GM21529 (cell line): ENCODE data around the gene TMEM150A.
"Not testable (repeated sequence)": the region's sequence is repeated elsewhere in the genome, so short reads cannot be mapped to it uniquely, and the experiment has no call there.

Source experiments
- ATAC-seq: cut with Tn5 transposase; IDR thresholded peaks from one replicate; pipeline ENCODE4 v1.9.1; 2021; ENCODE audit not compliant: unreplicated experiment

The TMEM150A gene

DNA sequence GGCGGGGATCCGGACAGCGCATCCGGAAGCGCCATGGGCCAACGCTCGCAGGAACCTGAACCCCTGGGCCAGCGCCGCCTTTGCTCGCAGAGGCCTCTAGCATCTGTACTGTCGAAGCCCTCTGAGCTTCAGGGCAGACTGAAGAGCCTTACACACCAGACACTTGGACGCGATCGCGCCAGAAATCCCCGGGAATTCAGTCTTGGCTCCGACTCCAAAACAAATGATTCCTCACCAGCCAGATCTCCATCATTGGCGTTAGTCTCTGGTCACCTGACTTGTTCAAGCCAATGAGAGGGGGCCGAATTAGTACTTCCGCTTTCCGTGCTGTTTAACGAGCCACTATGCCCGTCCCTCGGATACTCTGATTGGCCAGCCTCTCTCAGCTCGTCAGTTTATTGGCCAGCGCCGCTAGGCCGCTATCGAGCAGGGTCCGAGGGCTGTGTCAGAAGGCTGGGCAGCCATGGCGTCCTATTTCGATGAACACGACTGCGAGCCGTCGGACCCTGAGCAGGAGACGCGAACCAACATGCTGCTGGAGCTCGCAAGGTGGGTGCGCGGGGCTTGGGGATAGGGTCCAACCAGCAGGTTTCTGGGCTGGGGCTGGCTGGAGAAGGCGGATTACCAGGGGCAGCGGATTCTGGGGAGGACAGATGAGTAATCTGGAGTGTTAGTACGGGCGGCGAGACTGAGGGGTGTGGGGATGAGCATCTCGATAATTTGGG is 7.0 kb downstream of the TMEM150A start, which contains the start of gene RNF181:
Gene RNF181 (plus strand): TSS at position 445 of the 725 bp plus-strand sequence. CDS start 19 bp downstream, at position 464.
- peak; percentile 98 for ATAC-seq

DNA sequence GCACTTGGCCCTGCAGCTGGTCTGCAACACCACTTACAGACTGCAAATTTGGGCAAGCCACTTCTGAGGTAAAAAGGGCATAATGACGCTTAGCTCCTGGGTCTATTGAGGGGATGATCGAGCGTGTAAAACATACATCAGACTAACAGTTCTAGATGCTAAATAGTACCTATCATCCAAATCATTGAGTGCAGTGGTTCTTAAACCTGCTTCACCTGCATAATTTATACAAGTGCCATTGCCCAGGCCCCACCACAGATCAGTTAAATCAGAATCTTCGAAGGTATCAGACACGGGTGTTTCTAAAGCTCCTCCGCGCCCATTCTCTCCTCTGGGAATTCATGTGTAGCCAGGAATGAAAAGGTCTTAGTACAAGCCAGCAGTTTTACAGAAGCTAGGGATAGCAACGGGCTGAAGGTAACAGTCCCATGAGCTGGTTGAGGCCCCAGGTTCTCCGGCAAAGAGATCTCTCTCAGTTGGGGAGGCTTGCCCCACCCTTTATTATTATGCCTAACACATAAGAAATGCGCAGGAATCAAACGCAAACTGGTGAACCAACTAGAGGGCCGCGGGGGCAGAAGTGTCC is 7.7 kb downstream of the TMEM150A start:
- no peak for ATAC-seq

- no peak for ATAC-seq
These were observed 9.5 kb downstream of the TMEM150A start for GRCh38 chr2:85593023-85593422.

GRCh38 chr2:85592299-85592698 is 10.2 kb downstream of the TMEM150A start:
- not testable (repeated sequence) for ATAC-seq

GRCh38 chr2:85591563-85591962 is 10.9 kb downstream of the TMEM150A start:
- no peak for ATAC-seq

- no peak for ATAC-seq
These were observed 11.5 kb downstream of the TMEM150A start for GRCh38 chr2:85590950-85591349.

DNA sequence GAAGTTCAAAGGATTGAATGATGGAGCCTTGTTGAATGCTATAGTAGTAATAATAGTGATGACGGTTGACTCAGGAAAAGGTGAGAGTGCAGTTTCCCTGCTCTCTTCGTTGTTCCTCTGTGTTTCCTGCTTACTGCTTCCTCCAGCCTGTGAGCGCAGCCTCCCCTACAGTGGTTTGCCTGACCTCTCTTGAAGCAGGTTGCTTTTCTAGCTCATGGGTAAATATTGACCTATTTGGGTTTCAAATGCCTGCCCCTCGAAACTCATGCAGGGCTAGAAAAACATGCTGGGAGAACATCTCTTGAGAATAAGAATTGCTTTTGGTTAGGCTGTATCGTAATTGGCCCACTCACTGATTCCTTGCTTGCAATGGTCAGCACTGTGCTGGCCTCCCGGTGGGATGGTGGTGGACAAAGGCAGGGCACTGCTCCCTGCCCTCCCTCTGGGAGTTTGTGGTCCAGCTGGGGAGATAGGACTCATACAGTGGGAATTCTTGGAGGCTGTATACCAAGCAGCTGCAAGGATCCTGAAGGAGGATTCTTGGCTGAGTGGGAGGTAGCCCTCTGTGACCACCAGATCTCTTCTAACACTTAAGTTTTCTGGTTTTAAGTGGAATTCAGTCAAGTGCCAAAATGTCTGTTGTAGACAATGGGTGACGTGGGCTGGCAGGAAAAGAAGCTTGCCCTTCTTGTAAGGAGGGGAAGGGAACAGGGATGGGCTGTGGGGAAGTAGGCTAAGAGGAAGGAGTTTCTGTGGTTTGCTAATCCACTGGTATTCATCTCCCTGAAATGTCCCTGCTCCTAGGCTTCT is 12.3 kb downstream of the TMEM150A start:
- no peak for ATAC-seq

- ATAC-seq = no peak
These were observed 13.3 kb downstream of the TMEM150A start for GRCh38 chr2:85589181-85589580.

DNA sequence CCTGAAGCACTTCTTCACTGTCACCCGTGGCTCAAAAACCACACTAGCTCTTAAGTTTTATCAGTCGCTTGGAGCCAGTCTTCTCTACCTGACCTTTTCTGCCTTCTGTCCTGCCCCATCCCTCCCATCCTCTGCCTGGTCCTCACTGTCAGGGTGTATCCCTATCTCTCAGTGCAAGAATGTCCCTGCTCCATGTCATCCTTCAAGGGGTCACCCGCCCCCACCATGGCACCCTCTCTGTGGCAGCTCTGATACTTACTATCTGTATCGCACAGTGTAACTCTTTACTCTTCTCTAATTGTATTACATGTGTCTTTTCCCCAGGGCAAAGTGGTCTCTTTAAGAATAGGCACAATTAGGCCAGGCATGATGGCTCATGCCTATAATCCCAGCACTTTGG is 13.9 kb downstream of the TMEM150A start:
- no peak for ATAC-seq

GRCh38 chr2:85588236-85588635 is 14.3 kb downstream of the TMEM150A start:
- no peak for ATAC-seq

- ATAC-seq = no peak
These were observed 16.8 kb downstream of the TMEM150A start for GRCh38 chr2:85585781-85586105.

GRCh38 chr2:85584857-85585780 is 17.4 kb downstream of the TMEM150A start:
- ATAC-seq = peak; percentile 59

GRCh38 chr2:85584354-85584856 is 18.1 kb downstream of the TMEM150A start, which contains the start of gene VAMP5:
VAMP5 (plus strand) TSS chr2:85584431; CDS start chr2:85584491, 60 bp downstream.
- ATAC-seq = peak; percentile 64

- no peak for ATAC-seq
These were observed 18.7 kb downstream of the TMEM150A start for GRCh38 chr2:85583667-85584353.

- ATAC-seq = no peak
These were observed 20.0 kb downstream of the TMEM150A start for GRCh38 chr2:85582492-85582891.

DNA sequence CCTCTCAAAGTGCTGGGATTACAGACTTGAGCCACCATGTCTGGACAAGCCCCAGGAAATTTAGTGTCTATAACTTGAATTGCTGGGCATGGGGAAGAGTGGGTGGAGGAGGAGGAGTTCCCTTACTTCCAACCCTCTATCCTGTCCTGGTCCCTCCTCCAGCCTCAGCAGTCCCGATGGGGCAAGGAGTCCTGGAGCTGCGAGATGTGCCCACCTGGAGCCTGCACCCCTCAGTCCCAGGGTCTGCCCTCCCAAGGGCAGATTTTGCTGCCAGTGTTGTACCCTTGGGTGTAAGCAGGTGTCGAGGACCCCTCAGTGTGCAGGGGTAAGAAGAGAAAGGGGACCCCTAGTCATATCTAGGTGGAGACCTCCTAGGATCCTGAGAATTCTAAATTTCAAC is 22.3 kb downstream of the TMEM150A start:
- no peak for ATAC-seq

GRCh38 chr2:85579266-85579935 is 23.1 kb downstream of the TMEM150A start:
- no peak for ATAC-seq

DNA sequence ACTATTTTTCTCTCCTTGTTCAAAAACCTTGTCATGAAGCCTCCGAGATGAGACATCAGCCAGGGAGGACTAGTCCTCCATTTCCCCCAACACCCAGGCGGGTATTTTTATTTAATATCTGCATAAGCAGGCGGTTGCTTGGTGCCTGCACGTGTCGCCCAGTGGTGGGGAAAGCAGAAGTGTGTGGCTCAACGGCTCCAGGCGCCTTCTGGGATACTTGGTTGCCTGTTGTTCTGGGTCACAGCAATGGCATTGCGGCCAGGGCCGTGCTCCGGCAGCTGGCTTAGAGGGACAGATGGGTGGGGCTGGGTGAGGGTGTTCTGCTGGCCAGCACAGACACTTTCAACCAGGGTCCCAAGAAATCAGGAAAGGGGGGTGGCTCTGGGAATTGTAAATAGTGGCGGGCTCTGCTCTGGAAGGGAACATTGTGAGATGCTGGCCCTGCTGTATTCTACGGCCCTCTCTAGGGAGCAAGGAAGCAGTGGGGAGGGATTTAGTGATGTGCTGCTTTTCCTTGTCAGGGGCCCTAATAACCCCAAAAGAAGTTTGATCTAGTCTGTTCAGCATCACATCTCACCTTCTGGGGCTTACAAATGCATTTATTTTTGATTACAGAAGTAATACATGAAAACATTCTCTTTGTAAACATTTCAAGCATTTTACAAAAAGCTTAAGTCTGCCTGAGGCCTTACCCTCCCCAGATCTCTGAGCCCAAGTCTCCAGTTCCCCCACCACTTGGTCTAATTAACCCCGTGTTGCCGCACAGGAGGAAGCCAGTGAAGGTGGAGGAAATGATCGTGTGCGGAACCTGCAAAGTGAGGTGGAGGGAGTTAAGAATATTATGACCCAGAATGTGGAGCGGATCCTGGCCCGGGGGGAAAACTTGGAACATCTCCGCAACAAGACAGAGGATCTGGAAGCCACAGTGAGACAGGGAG is 24.0 kb downstream of the TMEM150A start:
- ATAC-seq = peak; percentile 53
